Measurements from ENCODE around the gene RNF166. TPM values are rescaled to one million over a fixed set of nuclear protein-coding genes. Genes with fewer than 3 reads are reported as not detected.

The RNF166 gene
- total RNA-seq, 4 donors from 2014 or later = 15.4 to 26.2 (median 19.7) TPM

GRCh38 chr16:88687676-88688012 is 18.6 kb downstream of the RNF166 start:
- TF ChIP-seq, protein P1, sequence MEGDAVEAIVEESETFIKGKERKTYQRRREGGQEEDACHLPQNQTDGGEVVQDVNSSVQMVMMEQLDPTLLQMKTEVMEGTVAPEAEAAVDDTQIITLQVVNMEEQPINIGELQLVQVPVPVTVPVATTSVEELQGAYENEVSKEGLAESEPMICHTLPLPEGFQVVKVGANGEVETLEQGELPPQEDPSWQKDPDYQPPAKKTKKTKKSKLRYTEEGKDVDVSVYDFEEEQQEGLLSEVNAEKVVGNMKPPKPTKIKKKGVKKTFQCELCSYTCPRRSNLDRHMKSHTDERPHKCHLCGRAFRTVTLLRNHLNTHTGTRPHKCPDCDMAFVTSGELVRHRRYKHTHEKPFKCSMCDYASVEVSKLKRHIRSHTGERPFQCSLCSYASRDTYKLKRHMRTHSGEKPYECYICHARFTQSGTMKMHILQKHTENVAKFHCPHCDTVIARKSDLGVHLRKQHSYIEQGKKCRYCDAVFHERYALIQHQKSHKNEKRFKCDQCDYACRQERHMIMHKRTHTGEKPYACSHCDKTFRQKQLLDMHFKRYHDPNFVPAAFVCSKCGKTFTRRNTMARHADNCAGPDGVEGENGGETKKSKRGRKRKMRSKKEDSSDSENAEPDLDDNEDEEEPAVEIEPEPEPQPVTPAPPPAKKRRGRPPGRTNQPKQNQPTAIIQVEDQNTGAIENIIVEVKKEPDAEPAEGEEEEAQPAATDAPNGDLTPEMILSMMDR (IDR thresholded peaks at IDR 0.05; ENCODE audit: low read depth) = no peak

GRCh38 chr16:88687254-88687576 is 19.0 kb downstream of the RNF166 start:
- TF ChIP-seq, protein P1 (IDR thresholded peaks at IDR 0.05; ENCODE audit: low read depth) = no peak

- TF ChIP-seq, protein P1 (IDR thresholded peaks at IDR 0.05; ENCODE audit: low read depth) = no peak
These were observed 19.6 kb downstream of the RNF166 start, which contains the start of gene SNAI3 for GRCh38 chr16:88686439-88687253. SNAI3 (minus strand) TSS chr16:88686507; CDS start chr16:88686406, 101 bp downstream.

- TF ChIP-seq, protein P1 (IDR thresholded peaks at IDR 0.05; ENCODE audit: low read depth) = no peak
These were observed 20.2 kb downstream of the RNF166 start for GRCh38 chr16:88686062-88686438.

DNA sequence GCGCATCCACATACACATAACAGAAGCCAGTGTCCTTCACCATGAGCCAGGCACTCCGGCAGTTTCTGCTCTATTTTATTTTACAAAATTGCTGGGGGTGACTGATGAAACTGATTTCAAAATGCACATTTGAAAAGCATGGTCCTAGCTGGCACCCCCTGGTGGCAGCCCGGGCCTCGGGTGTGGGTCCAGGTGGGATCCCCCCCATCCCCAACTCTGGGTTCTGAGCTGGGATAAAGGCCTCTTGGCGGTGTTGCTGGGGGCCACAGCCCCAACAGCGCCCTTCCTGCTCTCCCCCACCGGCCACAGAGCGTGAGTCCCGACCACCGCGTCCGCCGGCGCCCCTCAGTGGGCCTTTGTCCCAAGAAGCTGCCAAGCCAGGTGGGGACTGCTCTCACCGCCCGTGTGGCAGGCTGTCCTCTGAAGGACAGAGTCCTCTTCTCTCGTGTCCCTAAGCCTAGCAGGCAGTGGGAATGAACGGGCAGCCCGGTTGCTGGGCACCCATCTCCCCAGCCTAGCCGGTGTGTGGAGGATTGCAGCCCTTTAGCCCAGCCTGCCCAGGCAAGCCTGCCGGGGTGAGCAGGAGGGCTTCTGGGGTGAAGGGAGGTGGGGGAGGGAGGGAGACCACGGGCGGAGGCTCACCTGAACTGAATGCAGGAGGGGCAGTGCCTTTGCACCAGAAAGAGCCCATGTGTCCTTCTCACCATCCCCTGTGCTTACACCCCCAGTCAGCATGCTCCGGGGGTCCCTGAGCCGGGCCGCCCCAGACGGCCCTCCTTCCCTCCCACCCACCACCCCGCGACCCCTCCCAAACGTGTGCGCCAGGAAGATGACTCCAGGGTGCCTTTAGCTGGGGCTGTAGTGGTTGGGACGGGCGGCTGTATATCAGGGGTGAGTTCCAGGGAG is 20.8 kb downstream of the RNF166 start:
- TF ChIP-seq, protein P1 (IDR thresholded peaks at IDR 0.05; ENCODE audit: low read depth) = no peak

- TF ChIP-seq, protein P1 (IDR thresholded peaks at IDR 0.05; ENCODE audit: low read depth) = no peak
These were observed 21.5 kb downstream of the RNF166 start for GRCh38 chr16:88684569-88685155.

Measured in subcutaneous adipose tissue (tissue), 4 donors.